G401 (cell line): ENCODE measurements around the gene SKIL. TPM values are rescaled to one million over a fixed set of nuclear protein-coding genes. Genes with fewer than 3 reads are reported as not detected.

ENCODE experiments used
- DNase-seq: peaks from one replicate; pipeline ENCODE4 v3.0.0-alpha.2; 2015; ENCODE audit warnings: low spot score
- in situ Hi-C: cut with HindIII; loops from 2 replicates; pipeline ENCODE4 v1.10.0; 2016; ENCODE audit warnings: low sequenced_read_pairs, mixed read lengths
- total RNA-seq: library from RNA; depleted of rRNA; stranded (reverse); fragments of >200 nt; shearing (Covaris generic); gene quantifications from 2 replicates; pipeline ENCODE4 v1.2.3, GENCODE V29; 2014; rRNA removed

The SKIL gene
- total RNA-seq, 1 experiment from 2014 or later, result 60.1 TPM

GRCh38 chr3:170425491-170426239 is 68.2 kb downstream of the SKIL start:
- no peak for DNase-seq
- in situ Hi-C loops, result no loop called here

- DNase-seq, result no peak
- in situ Hi-C loops, result no loop called here
Observed at GRCh38 chr3:170426240-170426797, 68.8 kb downstream of the SKIL start.

GRCh38 chr3:170428095-170428494 is 70.6 kb downstream of the SKIL start:
- in situ Hi-C loops, result no loop called here
- DNase-seq, result no peak

- DNase-seq, result no peak
- in situ Hi-C loops, result no loop called here
Observed at GRCh38 chr3:170429050-170429449, 71.5 kb downstream of the SKIL start.

- in situ Hi-C loops, result no loop called here
- no peak for DNase-seq
Observed at GRCh38 chr3:170431054-170431453, 73.5 kb downstream of the SKIL start.

- in situ Hi-C loops, result no loop called here
- DNase-seq, result no peak
Observed at GRCh38 chr3:170432416-170432815, 74.9 kb downstream of the SKIL start.

GRCh38 chr3:170436697-170437096 is 79.2 kb downstream of the SKIL start:
- in situ Hi-C loops, result no loop called here
- no peak for DNase-seq

- no peak for DNase-seq
- in situ Hi-C loops, result no loop called here
Observed at GRCh38 chr3:170437176-170437575, 79.7 kb downstream of the SKIL start.

GRCh38 chr3:170437696-170438407 is 80.3 kb downstream of the SKIL start:
- DNase-seq, result no peak

GRCh38 chr3:170438836-170439235 is 81.3 kb downstream of the SKIL start:
- DNase-seq, result no peak
- in situ Hi-C loops, result no loop called here

More at GRCh38 chr3:170437696-170438407, 80.3 kb downstream of the SKIL start:
- in situ Hi-C loops, result no loop called here

GRCh38 chr3:170440344-170440743 is 82.8 kb downstream of the SKIL start:
- DNase-seq, result no peak
- in situ Hi-C loops, result no loop called here

- no peak for DNase-seq
- in situ Hi-C loops, result no loop called here
Observed at GRCh38 chr3:170441412-170441811, 83.9 kb downstream of the SKIL start.

- in situ Hi-C loops, result no loop called here
- DNase-seq, result no peak
Observed at GRCh38 chr3:170442947-170443346, 85.4 kb downstream of the SKIL start.

- in situ Hi-C loops, result no loop called here
Observed at GRCh38 chr3:170443457-170443856, 85.9 kb downstream of the SKIL start.

More at GRCh38 chr3:170443457-170443856, 85.9 kb downstream of the SKIL start:
- no peak for DNase-seq

Other genes with a start within 250 kb of the SKIL start
- gene PHC3, start 176.0 kb upstream of the SKIL start, total RNA-seq, result 6.5 and 7.6 TPM in 2 replicates
- 68.9 and 75.5 TPM in 2 replicates for gene PRKCI, start 135.3 kb upstream of the SKIL start, total RNA-seq
- gene CLDN11, start 61.2 kb downstream of the SKIL start, total RNA-seq, result 3.3 and 4.2 TPM in 2 replicates
- 0.06 and 0.10 TPM in 2 replicates for gene SLC7A14, start 228.4 kb downstream of the SKIL start, total RNA-seq